Activated CD8-positive, alpha-beta T cell treated with anti-CD3 and anti-CD28 coated beads for 36 hours (primary cell): ENCODE measurements around the gene SERPINA12. TPM values are rescaled to one million over a fixed set of nuclear protein-coding genes. Genes with fewer than 3 reads are reported as not detected.

ENCODE experiments used
- ATAC-seq: fragments of 200-7000 bp; cut with Tn5 transposase; one replicate; pipeline ENCODE4 v1.10.0; 2021; ENCODE audit warnings: mild to moderate bottlenecking, moderate library complexity
- CTCF ChIA-PET: fragments of 350-600 bp; sonication (Branson Sonifier 250); formaldehyde crosslinking; loops from one replicate; lab custom pipeline; 2021; ENCODE audit warnings: antibody characterized with exemption; lab: Charles Lee
- POLR2A ChIA-PET: fragments of 350-600 bp; sonication (Branson Sonifier 250); formaldehyde crosslinking; loops from one replicate; lab custom pipeline; 2021; ENCODE audit warnings: antibody characterized with exemption; lab: Charles Lee
- DNase-seq: peaks from one replicate; pipeline ENCODE4 v3.0.0-alpha.2; 2020
- H3K27ac Mint-ChIP-seq: one replicate; pipeline ENCODE4 v1.8.0; 2021; ENCODE audit warnings: mild to moderate bottlenecking, mixed read lengths
- H3K27me3 Mint-ChIP-seq: one replicate; pipeline ENCODE4 v1.8.0; 2021; ENCODE audit warnings: mixed read lengths
- H3K36me3 Mint-ChIP-seq: one replicate; pipeline ENCODE4 v1.8.0; 2021; ENCODE audit warnings: low read depth, mixed read lengths
- H3K4me1 Mint-ChIP-seq: one replicate; pipeline ENCODE4 v1.8.0; 2021; ENCODE audit warnings: low read depth, mixed read lengths
- H3K4me3 Mint-ChIP-seq: one replicate; pipeline ENCODE4 v1.8.0; 2021; ENCODE audit warnings: mild to moderate bottlenecking, moderate library complexity, mixed read lengths
- H3K9me3 Mint-ChIP-seq: one replicate; pipeline ENCODE4 v1.8.0; 2021; ENCODE audit warnings: mixed read lengths
- CTCF ChIP-seq: fragments of 200-600 bp; IDR thresholded peaks from one replicate; pipeline ENCODE4 v1.8.0; 2022; ENCODE audit warnings: antibody characterized with exemption, mild to moderate bottlenecking
- intact Hi-C: fragments of 100-400 bp; cut with micrococcal nuclease; formaldehyde crosslinking; loops from one replicate; pipeline ENCODE4 v1.10.0; 2022
- total RNA-seq, 2 experiments: library from RNA; stranded (reverse); gene quantifications; one replicate each; pipeline ENCODE4 v1.2.3, GENCODE V29; 2021

SERPINA12 gene
- total RNA-seq, 2 experiments from 2014 or later: not detected

- Mint-ChIP-seq H3K27ac (no peak overlapping the region), H3K4me1 (no peaks in the 10 kb centered on the region), H3K9me3 (peaks cover 8% of the 10 kb centered on the region), H3K27me3 (peaks cover 7% of the 10 kb centered on the region), H3K4me3 (no peak overlapping the region), H3K36me3 (no peaks in the 10 kb centered on the region)
- ChIA-PET POLR2A (no interaction called here), CTCF (interaction anchor here (1.3 to 1.4 kb wide), 2 partner anchors 47 to 344 kb away, joined by 3 read pairs; no protein-coding TSS in a partner anchor)
- ATAC-seq (no peak), DNase-seq (no peak)
- TF ChIP-seq CTCF: no peak
- intact Hi-C loops: no loop called here
Observed at GRCh38 chr14:94480809-94481208, 28.5 kb downstream of the SERPINA12 start.

- Mint-ChIP-seq H3K27me3 (no peaks in the 10 kb centered on the region), H3K4me1 (no peaks in the 10 kb centered on the region), H3K4me3 (no peak overlapping the region), H3K36me3 (no peaks in the 10 kb centered on the region), H3K27ac (no peak overlapping the region), H3K9me3 (peaks cover 8% of the 10 kb centered on the region)
- ATAC-seq (no peak), DNase-seq (no peak)
- POLR2A ChIA-PET: no interaction called here
- intact Hi-C loops: no loop called here
- CTCF ChIA-PET: interaction anchor here (1.2 to 2.1 kb wide), 2 partner anchors 8 to 12 kb away, joined by 3 to 9 read pairs; no protein-coding TSS in a partner anchor
- no peak for TF ChIP-seq CTCF
Observed at GRCh38 chr14:94478420-94478819, 30.8 kb downstream of the SERPINA12 start.

GRCh38 chr14:94476023-94476422 is 33.2 kb downstream of the SERPINA12 start, which contains the start of gene SERPINA9:
Gene SERPINA9 (minus strand): TSS chr14:94476197. CDS start chr14:94469840, 6,357 bp downstream.
- ChIA-PET CTCF (interaction anchor here (1.3 kb wide), 1 partner anchor 10 kb away, joined by 12 read pairs; no protein-coding TSS in a partner anchor), POLR2A (no interaction called here)
- ATAC-seq (no peak), DNase-seq (no peak)
- no peaks in the 10 kb centered on the region for H3K4me1 Mint-ChIP-seq
- no peak for TF ChIP-seq CTCF
- no peak within 1 kb of the TSS for H3K27ac Mint-ChIP-seq
- peaks cover 8% of the 10 kb centered on the region for H3K9me3 Mint-ChIP-seq
- H3K4me3 Mint-ChIP-seq: no peak within 1 kb of the TSS
- H3K27me3 Mint-ChIP-seq: peaks cover 6% of the 10 kb centered on the region
- no peaks in the 10 kb centered on the region for H3K36me3 Mint-ChIP-seq
- intact Hi-C loops: no loop called here

- peaks cover 8% of the 10 kb centered on the region for H3K9me3 Mint-ChIP-seq
- no peak overlapping the region for H3K4me3 Mint-ChIP-seq
- intact Hi-C loops: no loop called here
- TF ChIP-seq CTCF: no peak
- ChIA-PET POLR2A (no interaction called here), CTCF (interaction anchor here (2.2 kb wide), 1 partner anchor 11 kb away, joined by 10 read pairs; no protein-coding TSS in a partner anchor)
- H3K27ac Mint-ChIP-seq: no peak overlapping the region
- H3K36me3 Mint-ChIP-seq: no peaks in the 10 kb centered on the region
- no peaks in the 10 kb centered on the region for H3K4me1 Mint-ChIP-seq
- DNase-seq (no peak), ATAC-seq (no peak)
- peaks cover 6% of the 10 kb centered on the region for H3K27me3 Mint-ChIP-seq
Observed at GRCh38 chr14:94474581-94475031, 34.7 kb downstream of the SERPINA12 start.

GRCh38 chr14:94473666-94474410 is 35.4 kb downstream of the SERPINA12 start:
- Mint-ChIP-seq H3K4me1 (no peaks in the 10 kb centered on the region), H3K36me3 (no peaks in the 10 kb centered on the region), H3K27ac (no peak overlapping the region), H3K4me3 (no peak overlapping the region), H3K9me3 (peaks cover 2% of the 10 kb centered on the region), H3K27me3 (peaks cover 6% of the 10 kb centered on the region)
- POLR2A ChIA-PET: no interaction called here
- DNase-seq (no peak), ATAC-seq (no peak)
- TF ChIP-seq CTCF: no peak
- intact Hi-C loops: no loop called here
- CTCF ChIA-PET: interaction anchor here (2.2 kb wide), 1 partner anchor 12 kb away, joined by 10 read pairs; no protein-coding TSS in a partner anchor
